ENCODE measurements around the gene SLC34A3.

The SLC34A3 gene

DNA sequence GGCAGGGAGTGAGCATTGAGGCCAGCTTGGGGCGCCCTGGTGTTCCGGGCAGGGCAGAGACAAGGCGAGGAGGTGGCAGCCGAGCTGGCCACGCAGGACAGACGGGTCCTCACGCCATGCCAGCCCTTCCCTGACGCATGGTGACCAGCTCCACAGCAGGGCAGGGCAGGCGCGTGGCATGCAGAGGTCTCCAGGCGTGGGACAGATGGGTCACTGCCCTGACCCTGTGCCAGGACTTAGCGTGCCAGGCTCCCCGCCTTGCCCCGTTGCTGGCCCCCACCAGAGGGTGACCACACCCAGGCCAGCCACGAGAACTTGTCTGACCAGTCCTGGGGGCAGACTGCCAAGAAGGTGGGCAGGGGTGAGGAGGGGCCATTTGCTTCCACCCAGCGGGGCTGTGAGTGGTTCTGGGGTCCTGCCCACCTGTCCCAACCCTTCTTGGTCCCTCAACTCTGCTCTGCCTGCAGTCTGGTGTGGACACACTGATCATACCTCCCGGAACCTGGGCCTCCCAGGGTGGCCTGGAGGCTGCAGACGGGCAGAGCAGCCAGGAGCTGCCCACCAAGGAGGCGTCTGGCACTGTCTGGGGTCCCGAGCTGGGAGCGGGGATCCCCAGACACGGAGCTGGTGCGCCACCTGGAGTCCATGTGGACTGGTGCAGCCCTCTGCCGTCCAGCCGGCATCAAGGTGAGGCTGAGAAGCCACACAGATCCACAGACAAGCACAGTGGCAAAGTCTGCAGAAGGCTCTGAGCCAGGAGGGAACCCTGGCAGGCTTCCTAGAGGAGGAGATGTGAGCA is 3.4 kb upstream of the SLC34A3 start, which contains the start of gene RNF224:
Gene RNF224 (plus strand): TSS at position 449 of the 799 bp plus-strand sequence. CDS start 834 bp downstream, outside the sequence.
- H3K27ac ChIP-seq (ENCODE audit: low read depth, low read length) = no peak within 1 kb of the TSS
- peaks cover 5% of the 10 kb centered on the region for H3K4me1 ChIP-seq (ENCODE audit: insufficient read depth, low read length)
- no peak within 1 kb of the TSS for H3K9ac ChIP-seq (ENCODE audit: low read length)

DNA sequence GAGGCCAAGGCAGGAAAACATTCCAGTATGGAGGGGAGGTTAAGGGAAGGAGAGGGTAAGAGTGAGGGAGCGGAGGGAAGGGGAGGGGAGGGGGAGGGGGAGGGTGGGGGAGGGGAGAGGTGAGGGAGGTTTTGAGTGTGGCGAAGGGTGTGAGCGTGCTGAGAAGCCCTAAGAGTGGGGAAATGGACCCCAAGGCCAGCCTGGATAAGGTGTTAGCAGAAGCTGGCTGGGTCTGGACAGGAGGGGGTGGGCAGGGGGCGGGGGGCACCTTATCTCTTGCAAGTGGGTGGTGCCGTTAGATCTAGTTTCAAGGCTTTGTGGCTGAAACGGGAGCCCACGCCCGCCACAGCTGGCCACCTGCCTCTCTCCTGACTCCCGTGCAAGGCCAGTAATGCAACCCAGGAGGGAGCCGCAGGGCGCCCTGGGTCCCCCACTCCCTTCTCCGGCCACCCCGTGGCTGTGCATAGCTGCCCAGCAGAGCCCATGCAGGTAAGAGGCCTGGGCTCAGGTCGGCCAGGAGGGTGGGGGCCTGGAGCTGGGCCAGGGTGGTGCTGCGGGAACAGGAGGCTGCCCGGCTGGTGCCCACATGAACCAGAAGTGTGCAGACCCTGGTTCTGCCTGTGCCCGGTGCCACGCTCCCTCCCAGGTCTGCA is 2.7 kb upstream of the SLC34A3 start:
- Histone ChIP-seq H3K36me3 (ENCODE audit: insufficient read depth, low read length) (no peaks in the 10 kb centered on the region), H3K9ac (ENCODE audit: low read length) (no peak overlapping the region), H3K4me1 (ENCODE audit: insufficient read depth, low read length) (peaks cover 5% of the 10 kb centered on the region), H3K27ac (ENCODE audit: low read depth, low read length) (no peak overlapping the region), H3K27me3 (ENCODE audit: control insufficient read depth in 1 of 2, insufficient read depth in 2 of 2, low read length in 2 of 2) (peaks cover 4 to 59% of the 10 kb centered on the region in 2 donors), H3K9me3 (ENCODE audit: low read length) (no peaks in the 10 kb centered on the region), H3K4me3 (ENCODE audit: low read depth in 1 of 2, low read length in 2 of 2) (no peak overlapping the region)

More for the DNA sequence above, 3.4 kb upstream of the SLC34A3 start, which contains the start of gene RNF224:
- H3K27me3 ChIP-seq (ENCODE audit: control insufficient read depth in 1 of 2, insufficient read depth in 2 of 2, low read length in 2 of 2) = peaks cover 4 to 52% of the 10 kb centered on the region in 2 donors
- H3K4me3 ChIP-seq (ENCODE audit: low read depth in 1 of 2, low read length in 2 of 2) = no peak within 1 kb of the TSS
- H3K36me3 ChIP-seq (ENCODE audit: insufficient read depth, low read length) = no peaks in the 10 kb centered on the region
- no peaks in the 10 kb centered on the region for H3K9me3 ChIP-seq (ENCODE audit: low read length)

DNA sequence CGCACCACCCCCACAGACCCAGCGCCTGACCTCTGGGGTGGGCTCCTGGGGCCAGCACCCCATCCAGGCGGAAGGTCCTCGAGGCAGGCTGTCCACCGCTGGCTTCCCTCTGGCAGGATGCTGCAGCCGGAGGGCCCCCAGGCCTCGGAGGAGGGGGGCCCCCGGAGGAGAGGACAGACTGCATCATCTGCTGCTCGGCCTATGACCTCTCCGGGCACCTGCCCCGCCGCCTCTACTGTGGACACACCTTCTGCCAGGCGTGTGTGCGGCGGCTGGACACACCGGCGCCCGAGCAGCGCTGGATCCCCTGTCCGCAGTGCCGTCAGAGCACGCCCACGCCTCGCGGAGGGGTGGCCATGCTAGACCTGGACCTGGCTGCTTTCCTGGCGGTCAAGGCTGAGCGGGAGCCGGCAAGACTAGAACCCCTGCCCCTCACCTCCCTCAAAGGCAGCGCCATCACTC is 2.2 kb upstream of the SLC34A3 start:
- Histone ChIP-seq H3K9me3 (ENCODE audit: low read length) (no peaks in the 10 kb centered on the region), H3K4me3 (ENCODE audit: low read depth in 1 of 2, low read length in 2 of 2) (no peak overlapping the region), H3K27ac (ENCODE audit: low read depth, low read length) (no peak overlapping the region), H3K27me3 (ENCODE audit: control insufficient read depth in 1 of 2, insufficient read depth in 2 of 2, low read length in 2 of 2) (peaks cover 4 to 64% of the 10 kb centered on the region in 2 donors), H3K36me3 (ENCODE audit: insufficient read depth, low read length) (no peaks in the 10 kb centered on the region), H3K9ac (ENCODE audit: low read length) (no peak overlapping the region), H3K4me1 (ENCODE audit: insufficient read depth, low read length) (peaks cover 5% of the 10 kb centered on the region)

DNA sequence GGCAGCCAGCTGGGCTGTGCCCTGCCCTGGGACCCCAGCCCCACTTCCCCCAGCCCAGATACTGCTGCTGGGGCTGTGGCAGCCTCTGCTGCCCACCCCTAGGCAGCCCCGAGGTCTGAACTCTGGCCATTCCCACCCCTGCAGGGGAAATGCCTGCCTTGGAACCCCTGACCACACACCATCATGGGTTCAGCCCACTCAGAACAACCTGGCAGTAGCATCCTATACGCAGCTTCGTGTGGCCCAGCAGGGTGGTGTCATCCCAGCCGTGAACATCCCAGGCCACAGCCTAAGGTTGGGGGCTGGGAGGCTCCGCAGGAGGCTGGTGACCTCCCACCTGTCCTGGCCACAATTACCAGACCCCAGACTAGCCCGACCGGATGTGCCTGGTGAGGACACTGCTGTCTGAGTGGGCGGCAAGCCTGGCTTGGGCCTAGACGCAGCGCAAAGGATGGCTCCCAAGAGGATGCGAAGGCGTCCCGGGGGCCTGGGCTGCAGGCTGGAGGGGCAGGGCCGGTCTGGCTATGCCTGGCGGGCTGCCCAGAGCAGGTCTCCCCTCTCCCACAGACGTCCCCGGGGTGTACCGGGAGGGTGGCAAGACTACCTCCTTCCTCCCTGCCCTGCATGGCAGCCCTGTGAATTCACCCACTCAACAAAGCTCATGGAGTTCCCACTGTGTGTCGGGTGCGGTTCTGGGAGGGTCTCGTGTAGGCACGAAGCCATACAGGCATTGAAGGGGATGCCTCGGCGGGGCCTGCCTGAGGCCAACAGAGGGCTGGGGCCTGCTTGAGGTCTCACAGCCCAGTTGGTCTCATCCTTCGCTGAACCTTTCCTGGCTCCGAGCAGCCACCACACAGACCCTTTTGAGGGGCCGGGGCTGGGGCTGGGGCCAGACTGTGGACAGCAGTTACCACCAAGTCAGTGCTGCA is 1.5 kb upstream of the SLC34A3 start:
- no peak overlapping the region for H3K4me3 ChIP-seq (ENCODE audit: low read depth in 1 of 2, low read length in 2 of 2)
- H3K36me3 ChIP-seq (ENCODE audit: insufficient read depth, low read length) = no peaks in the 10 kb centered on the region
- no peaks in the 10 kb centered on the region for H3K9me3 ChIP-seq (ENCODE audit: low read length)
- H3K9ac ChIP-seq (ENCODE audit: low read length) = no peak overlapping the region
- peaks cover 4 to 64% of the 10 kb centered on the region in 2 donors for H3K27me3 ChIP-seq (ENCODE audit: control insufficient read depth in 1 of 2, insufficient read depth in 2 of 2, low read length in 2 of 2)
- peaks cover under 1% of the 10 kb centered on the region for H3K4me1 ChIP-seq (ENCODE audit: insufficient read depth, low read length)
- H3K27ac ChIP-seq (ENCODE audit: low read depth, low read length) = no peak overlapping the region

DNA sequence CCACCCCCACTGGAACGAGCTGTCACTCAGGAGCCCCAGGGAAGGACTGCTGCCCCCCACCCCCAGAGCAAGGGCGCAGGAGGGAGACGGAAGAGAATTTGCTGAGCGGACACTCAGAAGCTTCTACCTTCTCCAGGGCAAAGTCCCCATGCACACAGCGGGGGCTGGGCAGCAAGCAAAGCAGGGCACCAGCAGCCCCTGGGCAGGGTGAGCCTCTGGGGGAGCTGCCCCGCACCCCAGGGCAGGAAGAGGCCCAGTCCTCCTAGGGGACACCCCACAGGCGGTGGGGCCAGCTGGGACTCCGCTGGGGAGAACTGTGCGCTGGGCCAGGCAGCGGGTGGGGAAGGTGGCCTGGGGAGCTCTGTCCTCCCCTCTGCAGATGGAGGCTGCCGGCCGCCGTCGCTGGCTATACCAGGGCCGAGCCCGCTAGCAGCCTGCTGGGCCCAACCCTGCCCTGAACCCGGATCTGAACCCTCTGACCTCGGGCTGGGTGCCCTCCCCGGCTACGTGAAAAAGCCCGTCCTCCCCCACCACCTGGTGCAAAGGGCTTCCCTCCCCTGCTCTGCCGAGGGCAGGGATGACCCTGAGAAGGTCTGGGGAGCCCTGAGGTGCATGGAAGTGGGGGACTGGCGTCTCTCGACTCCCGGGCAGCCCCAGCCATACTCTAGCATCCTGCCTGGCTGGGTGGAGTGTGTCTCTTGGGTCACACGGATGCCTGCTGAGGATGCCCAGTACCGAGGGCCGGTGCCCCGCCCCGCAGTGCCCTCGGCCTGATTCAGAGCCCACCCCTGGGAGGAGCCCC is 597 bp upstream of the SLC34A3 start:
- H3K36me3 ChIP-seq (ENCODE audit: insufficient read depth, low read length) = no peaks in the 10 kb centered on the region
- H3K4me1 ChIP-seq (ENCODE audit: insufficient read depth, low read length) = no peaks in the 10 kb centered on the region
- no peak overlapping the region for H3K4me3 ChIP-seq (ENCODE audit: low read depth in 1 of 2, low read length in 2 of 2)
- peaks cover 4 to 65% of the 10 kb centered on the region in 2 donors for H3K27me3 ChIP-seq (ENCODE audit: control insufficient read depth in 1 of 2, insufficient read depth in 2 of 2, low read length in 2 of 2)
- H3K27ac ChIP-seq (ENCODE audit: low read depth, low read length) = no peak overlapping the region
- no peak overlapping the region for H3K9ac ChIP-seq (ENCODE audit: low read length)
- no peaks in the 10 kb centered on the region for H3K9me3 ChIP-seq (ENCODE audit: low read length)

DNA sequence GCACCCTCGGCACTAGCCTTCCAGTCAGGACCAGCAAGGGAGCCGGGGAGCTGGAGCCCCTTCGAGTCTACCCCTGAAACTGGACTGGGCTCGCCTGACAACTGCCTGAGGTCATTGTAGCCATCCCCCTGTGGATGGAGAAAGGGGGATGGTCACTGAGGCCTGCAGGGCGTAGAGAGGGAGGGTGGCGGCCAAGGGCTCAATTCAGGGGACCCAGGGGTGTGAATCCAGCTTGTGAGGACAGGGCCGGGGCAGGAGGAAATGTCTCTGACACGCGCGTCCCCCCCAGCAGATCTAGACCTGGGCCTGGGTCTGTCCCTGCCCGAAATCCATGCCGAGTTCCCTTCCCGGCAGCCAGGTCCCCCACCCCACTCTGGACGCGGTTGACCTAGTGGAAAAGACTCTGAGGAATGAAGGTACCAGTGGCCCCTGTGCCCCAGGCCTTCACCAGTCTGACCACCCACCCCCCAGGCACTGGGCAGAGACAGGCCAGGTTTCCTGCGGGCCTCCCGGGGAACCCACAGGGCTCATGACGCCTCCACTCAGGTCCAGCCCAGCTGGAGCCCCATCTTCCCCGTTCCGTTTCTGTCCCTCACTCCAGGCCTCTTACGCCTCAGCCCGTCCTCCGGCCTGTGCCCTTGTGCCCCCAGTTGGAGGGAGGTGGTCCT is 805 bp downstream of the SLC34A3 start:
- H3K27me3 ChIP-seq (ENCODE audit: control insufficient read depth in 1 of 2, insufficient read depth in 2 of 2, low read length in 2 of 2) = peaks cover 4 to 74% of the 10 kb centered on the region in 2 donors
- H3K4me3 ChIP-seq (ENCODE audit: low read depth in 1 of 2, low read length in 2 of 2) = no peak overlapping the region
- no peak overlapping the region for H3K9ac ChIP-seq (ENCODE audit: low read length)
- peaks cover 13% of the 10 kb centered on the region for H3K4me1 ChIP-seq (ENCODE audit: insufficient read depth, low read length)
- no peak overlapping the region for H3K27ac ChIP-seq (ENCODE audit: low read depth, low read length)
- no peaks in the 10 kb centered on the region for H3K9me3 ChIP-seq (ENCODE audit: low read length)
- no peaks in the 10 kb centered on the region for H3K36me3 ChIP-seq (ENCODE audit: insufficient read depth, low read length)

DNA sequence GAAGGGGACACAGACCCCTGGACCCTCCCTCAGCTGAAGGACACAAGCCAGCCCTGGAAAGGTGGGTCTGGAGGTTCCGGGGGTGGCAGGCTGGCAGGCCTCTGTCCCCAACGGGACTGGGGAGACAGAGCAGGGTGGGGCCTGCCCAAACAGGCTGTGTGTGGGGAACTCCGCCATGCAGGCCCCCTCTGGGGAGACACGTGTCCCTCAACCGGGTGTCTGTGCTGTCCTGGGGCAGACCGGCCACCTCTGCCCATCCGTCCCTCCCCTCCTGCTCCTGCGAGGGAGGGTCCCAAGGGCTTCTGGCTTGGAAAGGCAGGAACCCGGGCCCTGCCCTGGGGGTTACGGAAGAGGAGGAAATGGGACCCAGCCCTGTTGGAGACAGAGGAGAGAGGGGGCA is 1.4 kb downstream of the SLC34A3 start:
- no peak overlapping the region for H3K4me3 ChIP-seq (ENCODE audit: low read depth in 1 of 2, low read length in 2 of 2)
- no peaks in the 10 kb centered on the region for H3K9me3 ChIP-seq (ENCODE audit: low read length)
- H3K9ac ChIP-seq (ENCODE audit: low read length) = no peak overlapping the region
- H3K36me3 ChIP-seq (ENCODE audit: insufficient read depth, low read length) = no peaks in the 10 kb centered on the region
- H3K27ac ChIP-seq (ENCODE audit: low read depth, low read length) = no peak overlapping the region
- peaks cover 18% of the 10 kb centered on the region for H3K4me1 ChIP-seq (ENCODE audit: insufficient read depth, low read length)
- peaks cover 4 to 70% of the 10 kb centered on the region in 2 donors for H3K27me3 ChIP-seq (ENCODE audit: control insufficient read depth in 1 of 2, insufficient read depth in 2 of 2, low read length in 2 of 2)

DNA sequence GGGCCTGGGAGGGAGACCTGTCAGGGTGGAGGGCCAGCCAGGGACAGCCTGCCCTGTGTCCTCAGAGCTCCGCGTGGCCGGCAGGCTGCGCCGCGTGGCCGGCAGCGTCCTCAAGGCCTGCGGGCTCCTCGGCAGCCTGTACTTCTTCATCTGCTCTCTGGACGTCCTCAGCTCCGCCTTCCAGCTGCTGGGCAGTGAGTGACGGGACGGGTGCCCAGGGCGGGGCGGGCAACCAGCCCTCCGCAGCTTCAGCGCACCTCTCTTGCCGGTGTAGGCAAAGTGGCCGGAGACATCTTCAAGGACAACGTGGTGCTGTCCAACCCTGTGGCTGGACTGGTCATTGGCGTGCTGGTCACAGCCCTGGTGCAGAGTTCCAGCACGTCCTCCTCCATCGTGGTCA is 1.8 kb downstream of the SLC34A3 start:
- Histone ChIP-seq H3K27me3 (ENCODE audit: control insufficient read depth in 1 of 2, insufficient read depth in 2 of 2, low read length in 2 of 2) (peaks cover 4 to 65% of the 10 kb centered on the region in 2 donors), H3K27ac (ENCODE audit: low read depth, low read length) (no peak overlapping the region), H3K9ac (ENCODE audit: low read length) (no peak overlapping the region), H3K9me3 (ENCODE audit: low read length) (no peaks in the 10 kb centered on the region), H3K36me3 (ENCODE audit: insufficient read depth, low read length) (no peaks in the 10 kb centered on the region), H3K4me3 (ENCODE audit: low read depth in 1 of 2, low read length in 2 of 2) (no peak overlapping the region), H3K4me1 (ENCODE audit: insufficient read depth, low read length) (peaks cover 19% of the 10 kb centered on the region)

DNA sequence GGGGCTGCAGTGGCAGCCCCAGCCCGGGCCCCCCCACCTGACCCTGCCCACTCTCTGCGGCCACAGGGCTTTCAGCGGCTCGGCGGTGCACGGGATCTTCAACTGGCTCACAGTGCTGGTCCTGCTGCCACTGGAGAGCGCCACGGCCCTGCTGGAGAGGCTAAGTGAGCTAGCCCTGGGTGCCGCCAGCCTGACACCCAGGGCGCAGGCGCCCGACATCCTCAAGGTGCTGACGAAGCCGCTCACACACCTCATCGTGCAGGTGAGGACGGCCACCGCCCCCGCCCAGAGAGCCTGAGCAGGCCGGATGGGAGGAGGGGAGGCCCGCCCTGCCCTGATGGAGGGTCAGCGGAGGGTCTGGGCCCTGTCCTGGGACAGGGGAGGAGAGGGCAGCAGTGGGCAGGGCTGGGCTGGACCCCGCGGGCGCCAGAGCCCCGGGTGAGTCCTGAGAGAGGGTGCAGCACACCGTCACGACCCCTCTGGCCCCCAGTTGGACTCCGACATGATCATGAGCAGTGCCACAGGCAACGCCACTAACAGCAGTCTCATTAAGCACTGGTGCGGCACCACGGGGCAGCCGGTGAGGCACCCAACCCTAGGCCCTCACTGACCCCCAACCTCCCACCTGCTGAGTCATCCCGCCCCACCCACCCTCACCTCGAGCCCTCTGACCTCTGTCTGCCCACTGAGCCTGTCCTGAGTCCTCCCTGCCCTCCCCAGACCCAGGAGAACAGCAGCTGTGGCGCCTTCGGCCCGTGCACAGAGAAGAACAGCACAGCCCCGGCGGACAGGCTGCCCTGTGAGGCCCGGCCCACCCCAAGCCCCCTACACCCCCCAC is 2.7 kb downstream of the SLC34A3 start:
- Histone ChIP-seq H3K4me3 (ENCODE audit: low read depth in 1 of 2, low read length in 2 of 2) (no peak overlapping the region), H3K27ac (ENCODE audit: low read depth, low read length) (no peak overlapping the region), H3K9ac (ENCODE audit: low read length) (no peak overlapping the region), H3K27me3 (ENCODE audit: control insufficient read depth in 1 of 2, insufficient read depth in 2 of 2, low read length in 2 of 2) (peaks cover 4 to 60% of the 10 kb centered on the region in 2 donors), H3K36me3 (ENCODE audit: insufficient read depth, low read length) (no peaks in the 10 kb centered on the region), H3K4me1 (ENCODE audit: insufficient read depth, low read length) (peaks cover 27% of the 10 kb centered on the region), H3K9me3 (ENCODE audit: low read length) (no peaks in the 10 kb centered on the region)

All from muscle layer of colon (tissue), 2 donors.